HG02798 (cell line): ENCODE measurements around the gene CYBB.
"Not testable (repeated sequence)": the region's sequence is repeated elsewhere in the genome, so short reads cannot be mapped to it uniquely, and the experiment has no call there.

Source experiments
- ATAC-seq: cut with Tn5 transposase; IDR thresholded peaks from one replicate; pipeline ENCODE4 v1.9.1; 2021; ENCODE audit warnings: mild to moderate bottlenecking; ENCODE audit not compliant: unreplicated experiment, poor library complexity

CYBB gene

GRCh38 chrX:37779857-37780256 lies at the start of gene CYBB:
TSS of gene CYBB (plus strand) at chrX:37780059. CDS start at chrX:37780078, 19 bp downstream.
- peak; percentile 38 for ATAC-seq

DNA sequence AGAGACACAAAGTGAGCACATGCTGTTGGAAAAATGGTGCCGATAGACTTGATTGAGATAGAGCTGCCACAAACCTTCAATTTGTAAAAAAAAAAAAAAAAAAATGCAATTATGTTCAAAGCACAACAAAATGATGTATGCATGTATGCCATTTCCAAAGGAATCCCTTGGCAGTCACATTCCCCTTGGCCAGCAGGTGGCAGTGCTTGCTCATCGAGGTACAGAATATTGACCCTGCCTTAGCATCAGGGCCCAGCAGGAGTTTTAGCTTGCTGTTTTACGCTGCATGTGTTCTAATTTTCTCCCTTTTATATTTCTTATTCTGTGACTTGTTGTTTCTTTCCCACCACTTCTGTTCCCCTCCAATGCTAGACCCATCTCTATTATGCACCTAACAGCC lies 34.5 kb upstream of the CYBB start:
- peak; percentile 56 for ATAC-seq

GRCh38 chrX:37745835-37746217 lies 34.0 kb upstream of the CYBB start:
- ATAC-seq: peak; percentile 27

DNA sequence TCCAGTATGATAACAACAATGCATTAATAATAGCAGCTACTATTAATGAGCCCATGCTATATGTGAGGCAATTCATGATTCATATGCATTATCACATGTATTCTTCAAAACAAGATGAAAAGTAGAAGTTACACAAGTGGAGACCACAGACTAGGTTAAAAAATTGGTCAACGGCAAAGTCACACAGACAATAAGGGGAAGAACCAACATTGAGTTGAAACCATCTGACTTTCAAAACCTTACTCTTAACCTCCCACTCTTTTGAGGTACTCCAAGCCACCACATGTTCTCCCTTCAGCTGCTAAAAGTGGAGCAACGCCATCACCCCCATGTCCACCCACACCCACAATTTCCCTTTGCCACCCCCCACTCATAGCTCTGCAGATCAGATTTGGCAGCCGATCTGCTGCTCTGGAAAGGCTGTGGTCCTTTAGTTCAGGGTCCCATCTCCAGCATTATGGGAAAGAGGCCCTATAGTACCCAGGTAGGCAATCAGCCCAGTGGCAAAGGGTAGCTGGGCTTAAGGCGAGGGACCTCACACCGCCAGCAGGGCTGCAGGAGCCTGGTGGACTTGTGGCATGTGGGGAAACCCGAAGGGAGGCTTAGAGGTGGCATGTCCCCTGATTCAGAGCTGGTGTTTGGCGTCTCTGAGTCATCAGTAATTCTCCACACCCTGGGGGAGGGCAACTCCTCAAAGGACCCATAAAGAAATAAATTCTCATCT lies 33.5 kb upstream of the CYBB start:
- peak; percentile 95 for ATAC-seq

DNA sequence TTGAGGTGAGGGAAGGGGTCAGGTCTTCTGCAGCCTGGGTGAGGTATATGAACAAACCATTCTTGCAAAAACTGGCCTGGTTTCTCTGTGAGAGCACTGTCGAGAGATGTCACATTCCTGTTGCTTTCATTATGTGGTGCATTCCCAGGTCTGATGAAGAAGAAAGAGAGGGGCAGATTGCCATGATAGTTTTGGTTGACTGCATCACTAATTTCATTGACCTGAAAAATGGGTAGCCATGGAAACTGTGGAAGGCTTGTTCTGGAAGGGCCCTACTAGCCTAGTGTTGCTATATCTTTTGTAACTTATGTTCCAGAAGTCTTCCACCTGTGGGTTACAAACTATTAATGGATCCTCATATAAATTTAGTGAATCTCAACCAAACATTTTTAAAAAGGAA lies 32.9 kb upstream of the CYBB start:
- no peak for ATAC-seq

DNA sequence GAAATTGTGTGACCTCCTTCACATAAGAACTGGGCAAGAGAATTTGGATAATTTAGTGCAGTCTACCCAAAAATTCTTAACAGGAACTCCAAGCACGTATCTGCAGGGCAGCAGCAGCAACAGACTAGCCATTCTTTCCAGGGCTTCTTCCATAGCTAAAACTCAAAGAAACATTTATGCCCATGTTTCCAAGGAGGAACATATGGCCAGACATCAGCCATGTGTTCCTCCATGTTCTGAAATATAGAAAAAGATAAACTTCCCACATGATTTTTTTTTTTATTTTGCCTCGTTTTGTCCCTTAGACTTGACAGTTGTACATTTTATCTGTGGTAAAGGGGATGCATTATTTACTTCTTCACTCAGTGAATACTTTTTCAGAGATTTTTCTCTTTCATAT lies 27.6 kb upstream of the CYBB start:
- ATAC-seq: no peak

DNA sequence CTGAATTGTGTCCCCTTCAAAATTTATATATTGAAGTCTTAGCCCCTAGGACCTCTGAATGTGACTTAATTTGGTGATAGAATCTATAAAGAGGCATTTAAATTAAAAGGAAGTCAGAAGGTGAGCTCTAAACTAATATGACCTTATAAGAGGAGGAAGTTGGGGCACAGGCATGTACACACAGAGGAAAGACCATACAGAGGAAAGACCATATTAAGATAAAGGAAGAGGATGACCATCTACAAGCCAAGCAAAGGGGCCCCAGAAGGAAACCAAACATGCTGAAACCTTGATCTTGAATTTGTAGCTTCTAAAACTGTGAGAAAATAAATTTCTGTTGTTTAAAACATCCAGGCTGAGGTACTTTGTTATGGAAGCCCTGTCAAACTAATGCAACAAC lies 26.9 kb upstream of the CYBB start:
- no peak for ATAC-seq

DNA sequence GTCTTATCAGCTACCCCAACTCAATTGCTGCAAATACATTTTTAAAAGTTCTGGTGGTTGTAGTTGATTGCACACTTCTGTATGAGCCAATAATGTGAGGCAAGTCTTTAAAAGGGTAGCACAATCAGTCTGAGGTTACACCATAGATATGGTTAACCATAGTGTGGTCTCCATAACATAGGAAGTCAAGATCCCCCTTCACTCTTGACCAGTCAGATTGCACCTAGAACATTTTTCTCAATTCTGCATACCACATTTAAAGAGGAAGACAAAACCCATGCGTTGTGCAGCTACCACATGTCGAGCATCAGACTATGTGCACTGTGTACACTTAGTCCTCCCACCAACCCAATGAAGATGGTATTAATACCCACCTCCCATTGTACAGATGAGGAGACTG lies 26.5 kb upstream of the CYBB start:
- no peak for ATAC-seq

DNA sequence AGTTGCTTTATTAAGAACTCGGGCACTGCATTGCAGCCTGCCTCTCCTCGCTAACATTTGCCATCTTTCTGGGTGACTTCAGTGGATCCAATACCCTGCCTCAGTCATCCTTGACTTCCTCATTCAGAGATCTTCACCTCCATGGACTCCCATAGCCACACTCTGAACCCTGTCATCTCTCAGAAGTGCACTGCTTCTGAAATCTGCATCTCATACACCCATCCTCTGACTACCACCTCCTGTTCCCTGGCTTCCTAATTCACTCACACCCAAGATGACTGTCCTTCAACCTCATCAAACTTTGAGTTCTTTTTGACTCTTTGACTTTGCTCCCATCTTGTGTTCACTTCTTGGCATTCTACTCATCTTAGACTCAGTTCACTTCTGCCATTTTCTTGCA lies 25.3 kb upstream of the CYBB start:
- peak; percentile 14 for ATAC-seq

- ATAC-seq: peak; percentile 95
Observed at GRCh38 chrX:37755025-37755424, 24.8 kb upstream of the CYBB start.

GRCh38 chrX:37757082-37757481 lies 22.8 kb upstream of the CYBB start:
- no peak for ATAC-seq

DNA sequence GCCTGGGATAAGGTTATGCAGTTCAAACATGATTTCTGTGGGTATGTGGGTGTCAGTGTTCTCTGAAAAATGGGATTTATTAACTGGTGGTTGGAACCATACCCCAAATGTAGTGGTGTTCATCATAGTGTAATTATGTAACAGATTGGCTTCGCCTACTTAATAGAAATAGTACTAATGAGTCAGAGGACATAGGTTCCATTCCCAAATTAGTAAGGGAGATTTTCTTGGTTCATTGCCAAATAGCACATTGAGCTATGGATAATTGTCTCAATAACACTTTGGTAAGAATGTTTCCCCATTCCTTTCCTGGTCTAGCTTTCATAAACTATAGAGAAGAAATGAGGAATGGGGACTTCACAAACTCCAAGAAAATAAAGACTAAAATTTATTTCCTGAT lies 20.5 kb upstream of the CYBB start:
- ATAC-seq: no peak

- no peak for ATAC-seq
Observed at GRCh38 chrX:37759878-37760418, 19.9 kb upstream of the CYBB start.

- no peak for ATAC-seq
Observed at GRCh38 chrX:37763400-37763799, 16.5 kb upstream of the CYBB start.

GRCh38 chrX:37765507-37765906 lies 14.4 kb upstream of the CYBB start:
- no peak for ATAC-seq

DNA sequence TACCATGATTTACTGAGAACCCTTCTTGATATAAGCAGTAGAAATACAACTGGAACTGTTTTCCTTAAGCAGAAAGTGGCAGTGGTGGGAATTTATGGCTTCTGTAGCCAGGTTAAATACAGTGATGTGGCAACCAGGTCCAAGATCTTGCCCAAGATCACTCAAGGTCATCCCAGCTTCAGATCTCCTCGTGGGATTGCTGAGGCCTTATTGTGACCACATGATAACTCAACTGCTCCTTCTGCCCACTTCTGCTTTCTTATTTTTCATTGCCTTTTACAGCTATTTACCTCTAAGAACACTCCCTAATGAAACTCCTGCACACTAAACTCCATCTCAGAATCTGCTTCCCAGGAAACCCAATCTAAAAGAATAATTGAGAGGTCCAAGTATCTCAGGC lies 12.4 kb upstream of the CYBB start:
- ATAC-seq: no peak

- not testable (repeated sequence) for ATAC-seq
Observed at GRCh38 chrX:37768866-37769265, 11.0 kb upstream of the CYBB start.

- ATAC-seq: peak; percentile 78
Observed at GRCh38 chrX:37776283-37776986, 3.4 kb upstream of the CYBB start.

DNA sequence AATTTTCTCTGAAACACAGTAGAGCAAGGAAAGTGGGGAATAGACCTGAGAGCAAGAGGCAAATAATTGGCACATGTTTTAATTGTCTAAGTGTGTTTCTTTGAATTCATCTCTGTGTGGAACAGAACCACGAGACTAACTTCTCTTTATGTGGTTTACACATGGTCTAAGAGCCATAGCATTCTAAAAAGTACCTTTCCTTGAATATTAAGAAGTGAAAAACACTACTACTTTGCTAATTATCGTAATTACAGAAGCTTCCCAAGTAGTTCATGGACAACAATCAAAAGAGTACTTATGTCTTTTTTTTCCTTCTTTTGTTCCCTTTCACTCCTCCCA lies 2.9 kb upstream of the CYBB start:
- ATAC-seq: peak; percentile 23

GRCh38 chrX:37781081-37781480 lies 1.2 kb downstream of the CYBB start:
- no peak for ATAC-seq

DNA sequence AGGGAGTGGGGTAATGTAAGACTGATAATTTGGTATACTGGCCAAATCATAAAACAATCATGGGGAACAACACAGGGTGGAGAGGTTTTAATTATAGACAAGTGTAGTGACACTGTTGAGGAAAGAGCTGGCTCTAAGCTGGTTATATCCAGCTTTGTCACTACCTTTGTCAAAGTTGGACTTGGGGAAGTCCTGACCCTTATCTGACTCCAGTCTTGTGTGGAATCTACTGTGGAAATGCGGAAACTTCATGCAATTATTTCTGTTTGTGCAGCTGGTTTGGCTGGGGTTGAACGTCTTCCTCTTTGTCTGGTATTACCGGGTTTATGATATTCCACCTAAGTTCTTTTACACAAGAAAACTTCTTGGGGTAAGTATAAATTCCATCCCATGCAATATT lies 2.0 kb downstream of the CYBB start:
- peak; percentile 5 for ATAC-seq

GRCh38 chrX:37782359-37782758 lies 2.5 kb downstream of the CYBB start:
- no peak for ATAC-seq
